Amygdala (tissue), 56 donors: Measurements from ENCODE around the gene PM20D1.

Source experiments
- DNase-seq, 56 donors: peaks; one replicate each; lab custom pipeline; 2025; lab: John Stamatoyannopoulos, UW

PM20D1 gene

GRCh38 chr1:205780335-205780734, 69.6 kb downstream of the PM20D1 start:
- DNase-seq = no peak
